Measurements from ENCODE around the gene JUP. TPM values are rescaled to one million over a fixed set of nuclear protein-coding genes. Genes with fewer than 3 reads are reported as not detected.
"Not testable (repeated sequence)": the region's sequence is repeated elsewhere in the genome, so short reads cannot be mapped to it uniquely, and the experiment has no call there.

Gene JUP
- total RNA-seq (2014; rRNA removed; shearing (Covaris generic)) = 142 and 158 TPM in 2 replicates
- polyA plus RNA-seq (2014; cell fraction: nucleus; rRNA removed) = 111 and 120 TPM in 2 replicates

DNA sequence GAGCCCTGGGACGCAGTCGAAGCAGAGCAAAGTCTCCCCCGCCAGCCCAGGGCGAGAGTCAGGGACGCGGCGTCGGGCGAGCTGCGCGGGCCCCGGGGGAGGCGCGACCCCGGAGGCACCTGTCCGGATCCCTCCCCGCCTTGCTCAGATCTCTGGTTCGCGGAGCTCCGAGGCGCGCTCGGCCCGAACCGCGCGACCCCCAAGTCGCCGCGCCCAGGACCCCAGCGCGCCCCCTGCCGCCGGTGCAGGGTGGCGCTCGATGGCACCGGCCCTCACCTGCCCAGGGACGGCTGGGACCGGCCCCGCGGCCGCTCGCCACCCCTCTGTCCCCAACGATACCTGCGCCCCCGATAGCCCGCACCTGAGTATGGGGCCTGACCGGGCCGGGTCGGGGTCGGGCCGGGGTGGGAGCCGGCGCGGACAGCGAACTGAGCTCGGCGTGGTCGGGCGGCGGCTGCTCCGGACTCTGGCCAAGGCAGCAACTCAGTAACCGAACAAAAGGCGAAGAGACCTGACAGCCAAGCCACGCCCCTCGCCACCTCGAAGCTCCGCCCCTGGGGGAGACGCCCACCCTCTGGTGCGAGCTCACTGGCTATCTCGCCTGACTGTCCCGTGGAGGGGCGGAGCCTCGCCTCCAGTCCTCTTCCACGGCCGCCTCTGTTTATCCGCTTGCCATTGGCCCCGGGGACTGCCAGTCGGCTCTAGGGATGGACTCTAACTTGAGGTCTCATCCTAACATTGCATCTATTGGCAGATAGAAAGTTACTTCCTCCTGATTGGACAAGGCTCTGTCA lies at the start of gene JUP:
TSS of gene JUP (minus strand) at position 485 of the 794 bp plus-strand sequence. CDS start 14,857 bp downstream, outside the sequence.
- peak; percentile 100 for DNase-seq (ENCODE audit: extremely low read depth, low read depth)

GRCh38 chr17:41835800-41836549 lies 49.5 kb upstream of the JUP start, which contains the start of gene NT5C3B:
Gene NT5C3B (minus strand): TSS chr17:41836232. CDS start chr17:41836193, 39 bp downstream.
- DNase-seq (ENCODE audit: extremely low read depth, low read depth) = peak; percentile 38

DNA sequence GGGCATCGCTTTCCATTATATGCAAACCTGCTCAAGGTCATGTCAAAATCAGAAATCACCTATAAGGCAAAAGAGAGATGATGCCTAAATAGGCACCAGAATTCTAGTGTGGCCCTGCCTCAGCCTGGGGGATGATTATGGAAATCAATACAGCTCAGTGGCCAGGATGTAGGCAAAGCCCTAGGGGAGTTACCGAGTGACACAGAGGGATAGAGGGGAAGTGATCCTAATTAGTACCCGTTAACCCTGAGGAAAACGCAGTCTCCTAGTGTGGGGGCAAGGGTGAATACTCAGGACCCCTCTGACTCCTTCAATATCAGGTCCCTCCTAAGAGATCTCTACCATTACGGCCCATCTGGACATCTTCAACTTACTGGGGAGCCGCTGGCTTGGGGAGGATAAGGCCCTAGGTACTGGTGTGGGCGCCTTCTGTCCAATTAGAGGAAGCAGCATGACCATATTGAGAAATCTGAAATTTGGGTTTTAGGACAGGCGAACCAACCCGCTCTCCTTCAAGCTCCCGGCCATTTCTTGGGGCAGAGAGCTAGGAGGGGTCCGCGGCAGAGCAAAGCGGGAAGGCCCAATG lies 48.8 kb upstream of the JUP start:
- no peak for DNase-seq (ENCODE audit: extremely low read depth, low read depth)

DNA sequence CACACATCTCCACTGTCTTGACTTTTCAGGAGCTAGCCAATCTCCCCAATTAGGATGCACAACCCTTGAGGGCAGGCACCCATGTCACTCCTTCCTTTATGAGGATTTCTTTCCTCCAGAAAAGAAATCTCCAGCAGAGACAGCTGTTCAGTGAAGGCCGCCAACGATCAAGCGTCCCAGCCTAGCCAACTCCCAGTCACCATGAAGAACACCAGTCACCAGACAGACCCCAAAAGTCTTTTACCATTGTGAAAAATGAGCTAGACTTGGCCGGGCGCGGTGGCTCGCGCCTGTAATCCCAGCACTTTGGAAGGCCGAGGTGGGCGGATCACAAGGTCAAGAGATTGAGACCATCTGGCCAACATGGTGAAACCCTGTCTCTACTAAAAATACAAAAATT lies 43.5 kb upstream of the JUP start:
- not testable (repeated sequence) for DNase-seq (ENCODE audit: extremely low read depth, low read depth)

DNA sequence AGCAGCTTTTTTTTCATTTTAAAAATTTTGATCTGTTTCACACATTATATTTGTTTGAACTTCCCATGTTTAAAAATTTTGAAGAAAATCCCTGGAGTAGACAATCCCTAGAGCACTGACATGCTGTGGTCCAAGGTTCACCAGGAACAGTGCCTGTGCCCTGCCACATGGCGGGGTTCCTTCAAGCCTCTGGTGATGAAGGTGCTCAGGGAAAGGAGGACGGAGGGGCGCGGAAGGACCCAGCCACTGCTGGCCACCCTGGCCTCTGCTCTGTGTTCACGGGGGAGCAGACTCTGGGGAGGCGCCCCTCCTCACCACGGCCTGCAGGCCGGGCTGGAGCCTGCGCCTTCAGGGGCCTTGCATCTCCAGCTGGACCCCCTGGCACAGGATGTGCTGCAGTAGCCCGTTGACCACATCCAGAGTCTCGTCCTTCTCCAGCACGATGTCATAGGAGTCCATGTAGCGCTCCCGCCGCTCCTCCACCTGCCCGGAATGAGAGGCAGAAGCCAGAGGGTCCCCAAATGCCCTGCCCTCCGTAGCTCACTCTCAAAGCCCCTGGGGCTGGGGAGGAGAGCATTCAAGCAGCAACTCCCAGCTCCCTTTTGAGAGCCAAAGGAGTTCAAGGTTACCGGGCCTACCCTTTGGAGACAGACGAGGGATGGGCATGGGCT lies 38.8 kb upstream of the JUP start:
- DNase-seq (ENCODE audit: extremely low read depth, low read depth) = no peak

DNA sequence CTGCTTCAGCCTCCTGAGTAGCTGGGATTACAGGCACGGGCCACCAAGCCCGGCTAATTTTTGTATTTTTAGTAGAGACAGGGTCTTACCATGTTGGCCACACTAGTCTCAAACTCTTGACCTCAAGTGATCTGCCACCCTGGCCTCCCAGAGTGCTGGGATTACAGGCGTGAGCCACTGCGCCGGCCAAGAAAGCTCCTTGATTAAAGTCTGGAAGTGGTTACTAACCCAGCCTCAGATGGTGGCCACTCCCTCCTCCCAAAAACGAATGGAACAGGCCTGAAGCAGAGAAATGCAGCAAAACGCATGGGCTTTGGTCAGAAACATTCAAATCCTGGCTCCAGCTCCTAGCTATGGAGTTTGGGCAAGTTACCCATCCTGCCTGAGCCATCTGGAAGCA lies 37.6 kb upstream of the JUP start:
- no peak for DNase-seq (ENCODE audit: extremely low read depth, low read depth)

DNA sequence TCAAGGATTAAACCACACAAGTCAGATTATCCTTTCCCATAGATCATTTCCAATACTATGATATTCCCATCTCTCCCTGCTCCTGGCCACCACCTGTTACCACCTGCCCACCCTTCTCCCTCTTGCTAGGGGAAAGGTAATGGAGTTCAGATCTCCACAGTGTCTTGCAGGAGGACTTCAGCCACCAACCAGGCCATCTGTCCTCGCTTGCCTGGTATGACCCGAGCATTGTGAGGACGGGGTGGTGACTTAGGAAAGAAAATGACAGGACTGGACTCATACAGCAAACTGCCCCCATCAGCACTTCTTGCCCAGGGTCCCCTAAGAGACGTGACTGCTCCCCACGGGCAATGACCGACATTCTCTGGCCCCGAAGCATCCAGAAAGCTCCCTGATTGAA lies 37.1 kb upstream of the JUP start:
- DNase-seq (ENCODE audit: extremely low read depth, low read depth) = no peak

- no peak for DNase-seq (ENCODE audit: extremely low read depth, low read depth)
Observed at GRCh38 chr17:41823141-41823524, 36.6 kb upstream of the JUP start.

DNA sequence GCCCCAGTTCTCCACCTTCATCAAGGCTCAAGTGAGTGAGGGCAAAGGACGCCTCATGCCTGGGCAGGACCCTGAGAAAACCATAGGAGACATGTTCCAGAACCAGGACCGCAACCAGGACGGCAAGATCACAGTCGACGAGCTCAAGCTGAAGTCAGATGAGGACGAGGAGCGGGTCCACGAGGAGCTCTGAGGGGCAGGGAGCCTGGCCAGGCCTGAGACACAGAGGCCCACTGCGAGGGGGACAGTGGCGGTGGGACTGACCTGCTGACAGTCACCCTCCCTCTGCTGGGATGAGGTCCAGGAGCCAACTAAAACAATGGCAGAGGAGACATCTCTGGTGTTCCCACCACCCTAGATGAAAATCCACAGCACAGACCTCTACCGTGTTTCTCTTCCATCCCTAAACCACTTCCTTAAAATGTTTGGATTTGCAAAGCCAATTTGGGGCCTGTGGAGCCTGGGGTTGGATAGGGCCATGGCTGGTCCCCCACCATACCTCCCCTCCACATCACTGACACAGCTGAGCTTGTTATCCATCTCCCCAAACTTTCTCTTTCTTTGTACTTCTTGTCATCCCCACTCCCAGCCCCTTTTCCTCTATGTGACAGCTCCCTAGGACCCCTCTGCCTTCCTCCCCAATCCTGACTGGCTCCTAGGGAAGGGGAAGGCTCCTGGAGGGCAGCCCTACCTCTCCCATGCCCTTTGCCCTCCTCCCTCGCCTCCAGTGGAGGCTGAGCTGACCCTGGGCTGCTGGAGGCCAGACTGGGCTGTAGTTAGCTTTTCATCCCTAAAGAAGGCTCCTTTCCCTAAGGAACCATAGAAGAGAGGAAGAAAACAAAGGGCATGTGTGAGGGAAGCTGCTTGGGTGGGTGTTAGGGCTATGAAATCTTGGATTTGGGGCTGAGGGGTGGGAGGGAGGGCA lies 36.0 kb upstream of the JUP start:
- no peak for DNase-seq (ENCODE audit: extremely low read depth, low read depth)

- DNase-seq (ENCODE audit: extremely low read depth, low read depth) = no peak
Observed at GRCh38 chr17:41821776-41822175, 35.3 kb upstream of the JUP start.

DNA sequence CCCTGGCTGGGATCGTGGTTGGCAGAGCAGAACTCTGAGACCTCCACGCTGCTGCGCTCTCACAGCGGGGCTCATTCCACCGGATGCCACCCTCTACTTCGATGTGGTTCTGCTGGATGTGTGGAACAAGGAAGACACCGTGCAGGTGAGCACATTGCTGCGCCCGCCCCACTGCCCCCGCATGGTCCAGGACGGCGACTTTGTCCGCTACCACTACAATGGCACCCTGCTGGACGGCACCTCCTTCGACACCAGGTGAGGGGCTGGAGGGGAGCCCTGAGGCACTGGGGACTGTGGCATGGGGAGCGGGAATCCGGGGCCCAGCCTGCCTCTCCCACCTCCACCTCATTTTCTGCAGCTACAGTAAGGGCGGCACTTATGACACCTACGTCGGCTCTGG lies 31.5 kb upstream of the JUP start:
- DNase-seq (ENCODE audit: extremely low read depth, low read depth) = no peak

- no peak for DNase-seq (ENCODE audit: extremely low read depth, low read depth)
Observed at GRCh38 chr17:41816637-41817320, 30.3 kb upstream of the JUP start.

DNA sequence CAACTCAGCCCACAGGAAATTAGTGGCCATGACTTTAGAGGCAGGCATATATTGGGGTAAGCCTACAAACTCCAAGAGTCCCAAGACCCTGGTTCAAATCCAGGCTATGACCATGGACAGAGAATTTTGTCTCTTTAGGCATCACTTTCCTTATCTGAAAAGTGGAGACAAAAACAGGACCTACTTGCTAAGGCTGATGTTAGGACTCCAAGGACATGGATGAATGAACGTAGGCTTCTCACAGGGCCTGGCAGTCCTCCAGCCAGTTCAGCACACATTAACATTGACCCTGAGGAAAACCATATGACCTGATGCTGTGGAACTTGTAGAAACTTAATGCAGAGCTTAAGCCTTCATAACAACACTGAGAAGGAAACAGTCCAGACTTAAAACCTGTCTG lies 27.7 kb upstream of the JUP start:
- no peak for DNase-seq (ENCODE audit: extremely low read depth, low read depth)

- no peak for DNase-seq (ENCODE audit: extremely low read depth, low read depth)
Observed at GRCh38 chr17:41813699-41814124, 27.2 kb upstream of the JUP start.

GRCh38 chr17:41813152-41813680 lies 26.7 kb upstream of the JUP start:
- DNase-seq (ENCODE audit: extremely low read depth, low read depth) = no peak

- DNase-seq (ENCODE audit: extremely low read depth, low read depth) = peak; percentile 70
Observed at GRCh38 chr17:41812381-41813151, 26.1 kb upstream of the JUP start, which contains the start of gene FKBP10. Gene FKBP10 (plus strand): TSS chr17:41813004. CDS start chr17:41813035, 31 bp downstream.

DNA sequence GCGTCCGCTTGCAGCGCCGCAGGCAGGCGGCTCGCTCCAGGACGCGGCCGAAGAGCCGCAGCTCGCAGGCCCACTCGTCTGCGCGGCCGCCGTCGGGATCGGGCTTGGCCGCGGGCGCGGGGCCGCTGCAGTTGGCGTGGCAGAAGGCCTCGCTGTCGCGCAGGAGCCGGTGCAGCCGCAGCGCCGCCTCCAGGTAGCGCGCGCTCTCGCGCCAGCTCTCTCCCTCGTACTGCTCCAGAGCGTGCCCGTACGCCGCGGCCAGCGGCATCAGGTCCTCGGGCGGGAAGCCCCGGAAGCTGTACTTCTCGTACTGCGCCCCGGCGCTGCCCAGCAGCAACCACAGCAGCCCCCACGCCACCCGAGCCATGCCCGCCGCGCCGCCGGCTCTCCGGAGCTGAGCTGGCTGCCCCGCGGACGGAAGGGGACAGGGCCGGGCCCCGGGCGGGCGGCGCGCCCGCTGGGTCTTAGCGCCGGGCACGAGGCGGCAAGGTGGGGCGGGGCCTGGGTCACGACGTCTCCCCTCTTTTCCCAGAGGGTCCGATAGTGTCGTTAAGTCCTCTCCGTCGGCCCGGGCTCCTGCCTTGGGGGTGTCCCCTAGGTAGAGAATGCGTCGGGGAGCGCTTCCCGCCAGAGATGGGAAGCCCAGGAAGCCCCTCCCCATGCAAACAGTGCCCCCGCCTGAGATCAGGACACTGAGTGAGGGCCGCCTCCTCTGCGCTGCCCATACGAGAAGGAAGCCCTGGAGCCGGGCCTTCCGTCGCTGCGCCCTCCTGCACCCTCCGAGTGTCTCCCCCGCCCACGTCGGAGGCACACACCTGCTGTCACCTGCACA lies 25.3 kb upstream of the JUP start, which contains the start of gene P3H4:
TSS of gene P3H4 (minus strand) at position 401 of the 832 bp plus-strand sequence. CDS start at position 367, 34 bp downstream.
- peak; percentile 71 for DNase-seq (ENCODE audit: extremely low read depth, low read depth)

Data from NCI-H460 (cell line).